K562 (cell line): ENCODE results near the gene NRARP. TPM values are rescaled to one million over a fixed set of nuclear protein-coding genes. Genes with fewer than 3 reads are reported as not detected.
A peak's percentile ranks its signal among the peaks of the same experiment; 100 is the strongest.

ENCODE experiments used
- ATAC-seq: fragments of 200-7000 bp; cut with Tn5 transposase; 3 replicates; pipeline ENCODE4 v1.9.1; 2020; ENCODE audit warnings: moderate library complexity
- BruUV-seq: library from RNA; stranded (reverse); fragments of 400-500 nt; replicated peaks from 2 replicates; lab custom pipeline; 2021; lab: Mats Ljungman, UMichigan
- CTCF ChIA-PET: fragments of 300-600 bp; formaldehyde crosslinking; extraction: SDS; loops from one replicate; lab custom pipeline; 2021; ENCODE audit warnings: low intra/inter-chr PET ratio; lab: Yijun Ruan, JAX
- POLR2A ChIA-PET: fragments of 300-600, 350-650 bp; sonication (Branson Sonifier 250); formaldehyde crosslinking; extraction: SDS; loops from one replicate; lab custom pipeline; 2021; ENCODE audit warnings: antibody characterized with exemption, inconsistent platforms; lab: Yijun Ruan, JAX
- DNase-seq, 4 experiments: peaks; one replicate each; pipeline versions ENCODE4 v3.0.0 to v3.0.0-alpha.2; 2011 to 2018; ENCODE audit warnings: low spot score in 3 of 4, mixed read lengths in 3 of 4; ENCODE audit errors: extremely low read depth in 1 of 4
- FAIRE-seq: peaks from 2 replicates; lab custom pipeline; 2011; peaks lifted over from hg19 to GRCh38; lab: Jason Lieb, UNC
- H2AFZ ChIP-seq: 2 replicates; pipeline ENCODE4 v1.6.0; 2011; ENCODE audit warnings: low read depth, low read length, control low read depth, inconsistent platforms
- H3K27ac ChIP-seq: fragments of 200-600 bp; 3 replicates; pipeline ENCODE4 v1.8.0; 2011; ENCODE audit warnings: low read depth, mild to moderate bottlenecking, control low read depth, inconsistent platforms, low read length, moderate library complexity, mixed read lengths; ENCODE audit errors: extremely low read depth
- H3K27me3 ChIP-seq, 2 experiments: fragments of 300-600 bp in 1 of 2; 2 replicates in 1 of 2; 3 replicates in 1 of 2; pipeline versions ENCODE4 v1.6.0 to v1.8.0; 2011; ENCODE audit warnings: inconsistent platforms in 2 of 2, low read length in 2 of 2, mild to moderate bottlenecking in 1 of 2, mixed read lengths in 1 of 2, moderate library complexity in 1 of 2; ENCODE audit not compliant: control insufficient read depth in 2 of 2, insufficient read depth in 2 of 2
- H3K36me3 ChIP-seq: fragments of 300-600 bp; 3 replicates; pipeline ENCODE4 v1.8.0; 2011; ENCODE audit warnings: mild to moderate bottlenecking, low read length, inconsistent platforms; ENCODE audit not compliant: control insufficient read depth, insufficient read depth
- H3K4me1 ChIP-seq, 2 experiments: fragments of 200-600 bp in 1 of 2; replicated peaks in 1 of 2; 2 replicates in 1 of 2; 3 replicates in 1 of 2; pipeline versions ENCODE4 v1.5.1 to v1.8.0; 2011; ENCODE audit warnings: inconsistent platforms in 2 of 2, low read length in 2 of 2, mild to moderate bottlenecking in 1 of 2, mixed read lengths in 1 of 2, moderate library complexity in 1 of 2; ENCODE audit not compliant: control insufficient read depth in 2 of 2, insufficient read depth in 2 of 2
- H3K4me2 ChIP-seq: 2 replicates; pipeline ENCODE4 v1.6.1; 2011; ENCODE audit warnings: low read length, control low read depth, inconsistent platforms, mixed read lengths; ENCODE audit not compliant: insufficient read depth
- H3K4me3 ChIP-seq: fragments of 200-600 bp; sonication (generic), shearing (Covaris generic); 2 replicates; pipeline ENCODE4 v1.5.1; 2016; ENCODE audit warnings: control low read depth, inconsistent platforms
- H3K79me2 ChIP-seq: fragments of 200-600 bp; 3 replicates; pipeline ENCODE4 v1.8.0; 2011; ENCODE audit warnings: low read length, inconsistent platforms; ENCODE audit not compliant: control insufficient read depth, insufficient read depth
- H3K9ac ChIP-seq, 2 experiments: 2 replicates each; pipeline versions ENCODE4 v1.6.0 to v1.6.1; 2011; ENCODE audit warnings: low read depth in 2 of 2, low read length in 2 of 2, control low read depth in 1 of 2, inconsistent platforms in 1 of 2, mild to moderate bottlenecking in 1 of 2, mixed read lengths in 1 of 2; ENCODE audit not compliant: insufficient read depth in 1 of 2
- H3K9me1 ChIP-seq: one replicate; pipeline ENCODE4 v1.6.0; 2011; ENCODE audit warnings: inconsistent platforms, mild to moderate bottlenecking, low read length, moderate library complexity; ENCODE audit not compliant: control insufficient read depth, insufficient read depth
- H3K9me3 ChIP-seq: replicated peaks from 2 replicates; pipeline ENCODE4 v1.5.1; 2011; ENCODE audit warnings: low read depth, low read length, inconsistent platforms; ENCODE audit not compliant: control insufficient read depth, insufficient read depth
- H4K20me1 ChIP-seq: replicated peaks from 2 replicates; pipeline ENCODE4 v1.6.1; 2011; ENCODE audit warnings: low read length, inconsistent platforms, mixed read lengths; ENCODE audit not compliant: control insufficient read depth, insufficient read depth
- NFE2L1 ChIP-seq: fragments of 450-650 bp; IDR thresholded peaks from 2 replicates; pipeline ENCODE4 v1.6.1; 2016; ENCODE audit warnings: missing genetic modification characterization, low read depth, mild to moderate bottlenecking, missing compliant biosample characterization, moderate library complexity, borderline replicate concordance
- NFIC ChIP-seq: fragments of 450-650 bp; IDR thresholded peaks from 2 replicates; pipeline ENCODE4 v1.6.1; 2017; ENCODE audit warnings: mild to moderate bottlenecking, inconsistent platforms
- PATZ1 ChIP-seq: fragments of 250-450 bp; sonication (Bioruptor Pico); IDR thresholded peaks from 2 replicates; pipeline ENCODE4 v1.5.0; 2020; ENCODE audit warnings: mild to moderate bottlenecking, borderline replicate concordance
- PRMT5 ChIP-seq: sonication (generic); formaldehyde crosslinking; IDR thresholded peaks from 2 replicates; pipeline ENCODE4 v1.5.0; 2020; ENCODE audit warnings: missing genetic modification reagents
- PRPF4 ChIP-seq: fragments of 200-400 bp; formaldehyde crosslinking; IDR thresholded peaks from one replicate; pipeline ENCODE4 v1.6.1; 2017; ENCODE audit warnings: low read length, low read depth, mild to moderate bottlenecking; ENCODE audit not compliant: insufficient read depth, poor library complexity, severe bottlenecking
- RFX1 ChIP-seq: fragments of 450-650 bp; IDR thresholded peaks from 2 replicates; pipeline ENCODE4 v1.6.1; 2016; ENCODE audit warnings: mild to moderate bottlenecking, moderate library complexity
- SMC3 ChIP-seq: conservative IDR thresholded peaks from 2 replicates; pipeline ENCODE4 v1.6.1; 2011; ENCODE audit warnings: low read depth, low read length, improper control_type of control experiment; ENCODE audit not compliant: insufficient read depth
- ZNF586 ChIP-seq: fragments of 450-650 bp; formaldehyde crosslinking; conservative IDR thresholded peaks from 2 replicates; pipeline ENCODE4 v1.4.0; 2020; ENCODE audit warnings: mild to moderate bottlenecking, moderate library complexity
- WGBS: fragments of 100-300 bp; shearing (Covaris generic); methylation state at CpG from one replicate; pipeline ENCODE4 v1.1.6; 2016; ENCODE audit warnings: low coverage, mixed read lengths; ENCODE audit not compliant: insufficient coverage; ENCODE audit errors: missing lambda C conversion rate; 5-methylcytosine and 5-hydroxymethylcytosine counted together
- in situ Hi-C: fragments of 300-500 bp; cut with MboI; formaldehyde crosslinking; loops from 4 replicates; pipeline ENCODE4 v1.15.0; 2018; ENCODE audit warnings: inconsistent platforms, mixed read lengths
- intact Hi-C: fragments of 100-400 bp; cut with micrococcal nuclease; formaldehyde crosslinking; loops from 2 replicates; pipeline ENCODE4 v1.14.2; 2022
- polyA plus RNA-seq, 8 experiments: library from polyadenylated mRNA; depleted of rRNA in 4 of 8; stranded (reverse) in 5 of 8; unstranded in 3 of 8; fragments of >200 nt; fragmentation: Nextera tagmentation in 2 of 8; fragmentation: Illumina TruSeq in 1 of 8; extraction: Ambion mirVana in 2 of 8; extraction: Trizol in 1 of 8; gene quantifications; 2 replicates each; pipeline versions ENCODE4 v1.2.1 to v1.2.3, GENCODE V29; 2011 to 2014; ENCODE audit warnings: inconsistent platforms in 1 of 8, missing spikeins in 1 of 8
- total RNA-seq, 7 experiments: library from RNA; depleted of rRNA in 6 of 7; stranded (reverse); fragments of >200 nt in 6 of 7; fragmentation: Illumina TruSeq in 2 of 7; extraction: Trizol in 2 of 7; gene quantifications; 2 replicates each; pipeline versions ENCODE4 v1.2.1 to v1.2.3, GENCODE V29; 2011 to 2021; ENCODE audit warnings: low replicate concordance in 1 of 7
- TF ChIP-seq, protein P1 (sequence below), 2 experiments: fragments of 450-650 bp; IDR thresholded peaks; 2 replicates each; pipeline ENCODE4 v1.6.1; 2016
- TF ChIP-seq, protein P2 (sequence below): fragments of 250-450 bp; sonication (Bioruptor Pico); IDR thresholded peaks from 2 replicates; pipeline ENCODE4 v1.5.1; 2021; ENCODE audit warnings: mild to moderate bottlenecking
- TF ChIP-seq, protein P3 (sequence below): sonication (generic); formaldehyde crosslinking; IDR thresholded peaks from 2 replicates; pipeline ENCODE4 v1.8.1; 2022; ENCODE audit warnings: missing genetic modification reagents
- TF ChIP-seq, protein P4 (sequence below): fragments of 450-650 bp; formaldehyde crosslinking; IDR thresholded peaks from 2 replicates; pipeline ENCODE4 v1.4.0; 2020; ENCODE audit warnings: mild to moderate bottlenecking, moderate library complexity

NRARP gene
- total and polyA plus RNA-seq, 9 of the 15 experiments (the other 6 are each of a cell fraction or from before 2014, with no cell fraction given), result 2.0 to 24.5 (median 7.2) TPM; not detected in 2

- ATAC-seq, result peak; percentile 82
- BruUV-seq, result no TSS peak
- intact Hi-C loops, result no loop called here
- H3K9me3 ChIP-seq, result no peaks in the 10 kb centered on the region
- POLR2A ChIA-PET, result interaction anchor here (0.9 to 4.2 kb wide), 4 partner anchors 9 to 28 kb away, joined by 3 to 23 read pairs (median 4); partner anchors contain the start of genes TOR4A and TUBB4B
- peak overlapping the region; percentile 62 for H3K4me2 ChIP-seq
- H3K27me3 ChIP-seq, result no peaks in the 10 kb centered on the region
- WGBS, result 17% methylated on average over 19 of the region's 19 CpGs
- H4K20me1 ChIP-seq, result no peaks in the 10 kb centered on the region
- no peaks in the 10 kb centered on the region for H3K9me1 ChIP-seq
- H3K79me2 ChIP-seq, result peaks cover 10% of the 10 kb centered on the region; the same call in 2 of the 3 replicates
- DNase-seq, result peak; percentile 54 to 82 (median 60)
- H3K9ac ChIP-seq, result peak overlapping the region; percentile 54 to 85
- peaks cover 20 to 70% of the 10 kb centered on the region in 2 experiments for H3K4me1 ChIP-seq
- peak overlapping the region; percentile 70 for H2AFZ ChIP-seq
- H3K27ac ChIP-seq, result peak overlapping the region; percentile 71
- peaks cover 82% of the 10 kb centered on the region for H3K36me3 ChIP-seq
- CTCF ChIA-PET, result no interaction called here
- in situ Hi-C loops, result no loop called here
- peak; percentile 97 for FAIRE-seq
- H3K4me3 ChIP-seq, result no peak overlapping the region
- TF ChIP-seq PRMT5 (CRISPR knock-in tag) (no peak), RFX1 (no peak), NFE2L1 (tag) (peak; percentile 85), PATZ1 (CRISPR knock-in tag) (no peak), NFIC (peak; percentile 52; the same call in 1 of the 2 replicates), SMC3 (no peak), PRPF4 (no peak), ZNF586 (CRISPR knock-in tag) (no peak)
- TF ChIP-seq, protein P1, sequence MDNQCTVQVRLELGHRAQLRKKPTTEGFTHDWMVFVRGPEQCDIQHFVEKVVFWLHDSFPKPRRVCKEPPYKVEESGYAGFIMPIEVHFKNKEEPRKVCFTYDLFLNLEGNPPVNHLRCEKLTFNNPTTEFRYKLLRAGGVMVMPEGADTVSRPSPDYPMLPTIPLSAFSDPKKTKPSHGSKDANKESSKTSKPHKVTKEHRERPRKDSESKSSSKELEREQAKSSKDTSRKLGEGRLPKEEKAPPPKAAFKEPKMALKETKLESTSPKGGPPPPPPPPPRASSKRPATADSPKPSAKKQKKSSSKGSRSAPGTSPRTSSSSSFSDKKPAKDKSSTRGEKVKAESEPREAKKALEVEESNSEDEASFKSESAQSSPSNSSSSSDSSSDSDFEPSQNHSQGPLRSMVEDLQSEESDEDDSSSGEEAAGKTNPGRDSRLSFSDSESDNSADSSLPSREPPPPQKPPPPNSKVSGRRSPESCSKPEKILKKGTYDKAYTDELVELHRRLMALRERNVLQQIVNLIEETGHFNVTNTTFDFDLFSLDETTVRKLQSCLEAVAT (IDR thresholded peaks at IDR 0.05), result peak; percentile 78 to 93; a peak in 2 of 4 replicates
- TF ChIP-seq, protein P2, sequence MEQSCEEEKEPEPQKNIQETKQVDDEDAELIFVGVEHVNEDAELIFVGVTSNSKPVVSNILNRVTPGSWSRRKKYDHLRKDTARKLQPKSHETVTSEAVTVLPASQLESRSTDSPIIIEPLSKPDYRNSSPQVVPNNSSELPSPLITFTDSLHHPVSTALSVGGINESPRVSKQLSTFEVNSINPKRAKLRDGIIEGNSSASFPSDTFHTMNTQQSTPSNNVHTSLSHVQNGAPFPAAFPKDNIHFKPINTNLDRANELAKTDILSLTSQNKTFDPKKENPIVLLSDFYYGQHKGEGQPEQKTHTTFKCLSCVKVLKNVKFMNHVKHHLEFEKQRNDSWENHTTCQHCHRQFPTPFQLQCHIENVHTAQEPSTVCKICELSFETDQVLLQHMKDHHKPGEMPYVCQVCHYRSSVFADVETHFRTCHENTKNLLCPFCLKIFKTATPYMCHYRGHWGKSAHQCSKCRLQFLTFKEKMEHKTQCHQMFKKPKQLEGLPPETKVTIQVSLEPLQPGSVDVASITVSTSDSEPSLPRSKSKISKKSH, result no peak
- TF ChIP-seq, protein P3, sequence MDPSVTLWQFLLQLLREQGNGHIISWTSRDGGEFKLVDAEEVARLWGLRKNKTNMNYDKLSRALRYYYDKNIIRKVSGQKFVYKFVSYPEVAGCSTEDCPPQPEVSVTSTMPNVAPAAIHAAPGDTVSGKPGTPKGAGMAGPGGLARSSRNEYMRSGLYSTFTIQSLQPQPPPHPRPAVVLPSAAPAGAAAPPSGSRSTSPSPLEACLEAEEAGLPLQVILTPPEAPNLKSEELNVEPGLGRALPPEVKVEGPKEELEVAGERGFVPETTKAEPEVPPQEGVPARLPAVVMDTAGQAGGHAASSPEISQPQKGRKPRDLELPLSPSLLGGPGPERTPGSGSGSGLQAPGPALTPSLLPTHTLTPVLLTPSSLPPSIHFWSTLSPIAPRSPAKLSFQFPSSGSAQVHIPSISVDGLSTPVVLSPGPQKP (CRISPR knock-in tag), result no peak
- TF ChIP-seq, protein P4, sequence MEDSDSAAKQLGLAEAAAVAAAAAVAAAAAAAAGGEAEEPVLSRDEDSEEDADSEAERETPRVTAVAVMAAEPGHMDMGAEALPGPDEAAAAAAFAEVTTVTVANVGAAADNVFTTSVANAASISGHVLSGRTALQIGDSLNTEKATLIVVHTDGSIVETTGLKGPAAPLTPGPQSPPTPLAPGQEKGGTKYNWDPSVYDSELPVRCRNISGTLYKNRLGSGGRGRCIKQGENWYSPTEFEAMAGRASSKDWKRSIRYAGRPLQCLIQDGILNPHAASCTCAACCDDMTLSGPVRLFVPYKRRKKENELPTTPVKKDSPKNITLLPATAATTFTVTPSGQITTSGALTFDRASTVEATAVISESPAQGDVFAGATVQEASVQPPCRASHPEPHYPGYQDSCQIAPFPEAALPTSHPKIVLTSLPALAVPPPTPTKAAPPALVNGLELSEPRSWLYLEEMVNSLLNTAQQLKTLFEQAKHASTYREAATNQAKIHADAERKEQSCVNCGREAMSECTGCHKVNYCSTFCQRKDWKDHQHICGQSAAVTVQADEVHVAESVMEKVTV (CRISPR knock-in tag), result no peak
Observed at GRCh38 chr9:137268538-137269201, 33.4 kb downstream of the NRARP start.
